HG02610 (cell line): Measurements from ENCODE around the gene GUK1.

Experiments used
- ATAC-seq: cut with Tn5 transposase; IDR thresholded peaks from one replicate; pipeline ENCODE4 v1.9.1; 2021; ENCODE audit warnings: mild to moderate bottlenecking, moderate library complexity; ENCODE audit not compliant: unreplicated experiment

GUK1 gene

GRCh38 chr1:228139931-228140723, at the start of gene GUK1:
Gene GUK1, plus strand, starts transcription at chr1:228140279. Its CDS starts 24 bp downstream, at chr1:228140303.
- peak; percentile 91 for ATAC-seq

- ATAC-seq = no peak
Measured at GRCh38 chr1:228090613-228091081, 49.4 kb upstream of the GUK1 start.

- ATAC-seq = no peak
Measured at GRCh38 chr1:228091084-228091483, 49.0 kb upstream of the GUK1 start.

- ATAC-seq = no peak
Measured at GRCh38 chr1:228092342-228093049, 47.6 kb upstream of the GUK1 start.

- no peak for ATAC-seq
Measured at GRCh38 chr1:228093050-228093906, 46.8 kb upstream of the GUK1 start.

GRCh38 chr1:228094432-228095016, 45.6 kb upstream of the GUK1 start:
- ATAC-seq = no peak

GRCh38 chr1:228095161-228095560, 44.9 kb upstream of the GUK1 start:
- ATAC-seq = no peak

GRCh38 chr1:228095938-228096337, 44.1 kb upstream of the GUK1 start:
- no peak for ATAC-seq

GRCh38 chr1:228096416-228097332, 43.4 kb upstream of the GUK1 start:
- ATAC-seq = no peak

GRCh38 chr1:228097333-228098081, 42.6 kb upstream of the GUK1 start:
- ATAC-seq = no peak

GRCh38 chr1:228098323-228098931, 41.7 kb upstream of the GUK1 start:
- ATAC-seq = no peak

GRCh38 chr1:228099331-228099732, 40.7 kb upstream of the GUK1 start:
- ATAC-seq = no peak

GRCh38 chr1:228100822-228101613, 39.1 kb upstream of the GUK1 start:
- ATAC-seq = no peak

GRCh38 chr1:228101614-228101993, 38.5 kb upstream of the GUK1 start:
- ATAC-seq = no peak

GRCh38 chr1:228101994-228102790, 37.9 kb upstream of the GUK1 start:
- ATAC-seq = peak; percentile 10

GRCh38 chr1:228102791-228103620, 37.1 kb upstream of the GUK1 start, which contains the start of gene C1orf35:
Gene C1orf35, minus strand, starts transcription at chr1:228103325. Its CDS starts 98 bp downstream, at chr1:228103227.
- ATAC-seq = peak; percentile 68
